Measurements from ENCODE around the gene XBP1. TPM values are rescaled to one million over a fixed set of nuclear protein-coding genes. Genes with fewer than 3 reads are reported as not detected.

The XBP1 gene
- total and polyA plus RNA-seq, 2 of the 13 experiments (the other 11 are each of a cell fraction or from before 2014, with no cell fraction given), result 416 to 427 TPM

DNA sequence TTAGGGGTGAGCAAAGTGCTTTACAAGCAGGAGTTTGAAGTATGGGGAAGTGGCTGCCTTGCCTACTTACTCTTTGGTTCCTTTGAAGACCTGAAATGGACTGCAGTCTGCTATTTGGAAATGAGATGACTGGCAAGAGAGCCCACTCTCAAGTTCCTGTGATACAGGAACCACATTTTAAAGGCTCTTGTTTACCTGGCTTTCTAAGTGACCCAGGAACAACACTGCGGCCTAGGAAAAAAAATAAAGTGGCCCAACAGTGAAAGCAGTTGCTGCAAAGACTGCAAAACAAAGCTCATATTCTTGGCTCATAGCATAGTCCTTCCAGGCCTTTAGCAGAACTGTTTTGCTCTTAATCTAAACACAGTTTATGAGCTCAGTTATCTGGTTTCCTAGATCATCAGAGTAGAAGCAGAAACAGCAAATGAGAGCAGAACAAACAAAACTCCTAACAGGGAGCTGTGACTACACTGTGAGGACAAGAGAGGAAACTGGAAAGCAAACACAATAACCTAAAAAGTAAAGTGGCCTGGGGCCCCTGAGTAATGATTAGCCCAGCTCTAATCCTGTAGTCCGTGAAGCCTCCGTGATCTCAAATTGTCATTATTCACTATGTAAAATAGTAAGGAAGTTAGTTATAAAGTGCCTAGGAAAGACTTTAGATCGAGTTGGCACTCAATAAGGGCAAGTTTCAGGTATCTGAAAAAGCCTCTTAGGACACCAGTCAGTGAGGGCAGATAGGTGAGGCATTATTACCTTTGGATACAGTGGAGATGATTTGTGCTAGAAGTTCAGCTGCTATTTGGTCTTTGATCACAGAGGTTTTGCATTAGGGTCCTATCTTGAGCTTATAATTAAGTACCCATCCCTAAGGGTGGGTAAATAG is 16.3 kb downstream of the XBP1 start (continued):
- TF ChIP-seq, protein P1, sequence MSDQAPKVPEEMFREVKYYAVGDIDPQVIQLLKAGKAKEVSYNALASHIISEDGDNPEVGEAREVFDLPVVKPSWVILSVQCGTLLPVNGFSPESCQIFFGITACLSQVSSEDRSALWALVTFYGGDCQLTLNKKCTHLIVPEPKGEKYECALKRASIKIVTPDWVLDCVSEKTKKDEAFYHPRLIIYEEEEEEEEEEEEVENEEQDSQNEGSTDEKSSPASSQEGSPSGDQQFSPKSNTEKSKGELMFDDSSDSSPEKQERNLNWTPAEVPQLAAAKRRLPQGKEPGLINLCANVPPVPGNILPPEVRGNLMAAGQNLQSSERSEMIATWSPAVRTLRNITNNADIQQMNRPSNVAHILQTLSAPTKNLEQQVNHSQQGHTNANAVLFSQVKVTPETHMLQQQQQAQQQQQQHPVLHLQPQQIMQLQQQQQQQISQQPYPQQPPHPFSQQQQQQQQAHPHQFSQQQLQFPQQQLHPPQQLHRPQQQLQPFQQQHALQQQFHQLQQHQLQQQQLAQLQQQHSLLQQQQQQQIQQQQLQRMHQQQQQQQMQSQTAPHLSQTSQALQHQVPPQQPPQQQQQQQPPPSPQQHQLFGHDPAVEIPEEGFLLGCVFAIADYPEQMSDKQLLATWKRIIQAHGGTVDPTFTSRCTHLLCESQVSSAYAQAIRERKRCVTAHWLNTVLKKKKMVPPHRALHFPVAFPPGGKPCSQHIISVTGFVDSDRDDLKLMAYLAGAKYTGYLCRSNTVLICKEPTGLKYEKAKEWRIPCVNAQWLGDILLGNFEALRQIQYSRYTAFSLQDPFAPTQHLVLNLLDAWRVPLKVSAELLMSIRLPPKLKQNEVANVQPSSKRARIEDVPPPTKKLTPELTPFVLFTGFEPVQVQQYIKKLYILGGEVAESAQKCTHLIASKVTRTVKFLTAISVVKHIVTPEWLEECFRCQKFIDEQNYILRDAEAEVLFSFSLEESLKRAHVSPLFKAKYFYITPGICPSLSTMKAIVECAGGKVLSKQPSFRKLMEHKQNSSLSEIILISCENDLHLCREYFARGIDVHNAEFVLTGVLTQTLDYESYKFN (CRISPR knock-in tag; conservative IDR thresholded peaks at IDR 0.05), result peak; percentile 97
- TF ChIP-seq ARNTL (CRISPR knock-in tag; IDR thresholded peaks at IDR 0.05) (peak; percentile 40), ZNF101 (CRISPR knock-in tag; IDR thresholded peaks at IDR 0.05; ENCODE audit: borderline replicate concordance, low read depth) (no peak), POLR2A (IDR thresholded peaks at IDR 0.05; ENCODE audit: insufficient read depth in 1 of 2, low read depth in 2 of 2, low read length in 2 of 2) (no peak; a peak in 1 of 4 replicates), NFE2L1 (CRISPR knock-in tag; IDR thresholded peaks at IDR 0.05; ENCODE audit: borderline replicate concordance) (no peak), ZKSCAN5 (CRISPR knock-in tag; IDR thresholded peaks at IDR 0.05) (no peak), ASH2L (IDR thresholded peaks at IDR 0.05; ENCODE audit: insufficient read length, low read depth, low read length) (peak; percentile 91), PAX8 (CRISPR knock-in tag; IDR thresholded peaks at IDR 0.05; ENCODE audit: borderline replicate concordance) (no peak), RBAK (CRISPR knock-in tag; IDR thresholded peaks at IDR 0.05) (no peak), ZNF672 (CRISPR knock-in tag; IDR thresholded peaks at IDR 0.05) (no peak), SIX1 (CRISPR knock-in tag; IDR thresholded peaks at IDR 0.05; ENCODE audit: borderline replicate concordance) (peak; percentile 61)
- TF ChIP-seq, protein P2, sequence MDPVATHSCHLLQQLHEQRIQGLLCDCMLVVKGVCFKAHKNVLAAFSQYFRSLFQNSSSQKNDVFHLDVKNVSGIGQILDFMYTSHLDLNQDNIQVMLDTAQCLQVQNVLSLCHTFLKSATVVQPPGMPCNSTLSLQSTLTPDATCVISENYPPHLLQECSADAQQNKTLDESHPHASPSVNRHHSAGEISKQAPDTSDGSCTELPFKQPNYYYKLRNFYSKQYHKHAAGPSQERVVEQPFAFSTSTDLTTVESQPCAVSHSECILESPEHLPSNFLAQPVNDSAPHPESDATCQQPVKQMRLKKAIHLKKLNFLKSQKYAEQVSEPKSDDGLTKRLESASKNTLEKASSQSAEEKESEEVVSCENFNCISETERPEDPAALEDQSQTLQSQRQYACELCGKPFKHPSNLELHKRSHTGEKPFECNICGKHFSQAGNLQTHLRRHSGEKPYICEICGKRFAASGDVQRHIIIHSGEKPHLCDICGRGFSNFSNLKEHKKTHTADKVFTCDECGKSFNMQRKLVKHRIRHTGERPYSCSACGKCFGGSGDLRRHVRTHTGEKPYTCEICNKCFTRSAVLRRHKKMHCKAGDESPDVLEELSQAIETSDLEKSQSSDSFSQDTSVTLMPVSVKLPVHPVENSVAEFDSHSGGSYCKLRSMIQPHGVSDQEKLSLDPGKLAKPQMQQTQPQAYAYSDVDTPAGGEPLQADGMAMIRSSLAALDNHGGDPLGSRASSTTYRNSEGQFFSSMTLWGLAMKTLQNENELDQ (CRISPR knock-in tag; IDR thresholded peaks at IDR 0.05; ENCODE audit: borderline replicate concordance), result no peak
- TF ChIP-seq, protein P3, sequence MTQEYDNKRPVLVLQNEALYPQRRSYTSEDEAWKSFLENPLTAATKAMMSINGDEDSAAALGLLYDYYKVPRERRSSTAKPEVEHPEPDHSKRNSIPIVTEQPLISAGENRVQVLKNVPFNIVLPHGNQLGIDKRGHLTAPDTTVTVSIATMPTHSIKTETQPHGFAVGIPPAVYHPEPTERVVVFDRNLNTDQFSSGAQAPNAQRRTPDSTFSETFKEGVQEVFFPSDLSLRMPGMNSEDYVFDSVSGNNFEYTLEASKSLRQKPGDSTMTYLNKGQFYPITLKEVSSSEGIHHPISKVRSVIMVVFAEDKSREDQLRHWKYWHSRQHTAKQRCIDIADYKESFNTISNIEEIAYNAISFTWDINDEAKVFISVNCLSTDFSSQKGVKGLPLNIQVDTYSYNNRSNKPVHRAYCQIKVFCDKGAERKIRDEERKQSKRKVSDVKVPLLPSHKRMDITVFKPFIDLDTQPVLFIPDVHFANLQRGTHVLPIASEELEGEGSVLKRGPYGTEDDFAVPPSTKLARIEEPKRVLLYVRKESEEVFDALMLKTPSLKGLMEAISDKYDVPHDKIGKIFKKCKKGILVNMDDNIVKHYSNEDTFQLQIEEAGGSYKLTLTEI (CRISPR knock-in tag; conservative IDR thresholded peaks at IDR 0.05), result no peak
- TF ChIP-seq, protein P4, sequence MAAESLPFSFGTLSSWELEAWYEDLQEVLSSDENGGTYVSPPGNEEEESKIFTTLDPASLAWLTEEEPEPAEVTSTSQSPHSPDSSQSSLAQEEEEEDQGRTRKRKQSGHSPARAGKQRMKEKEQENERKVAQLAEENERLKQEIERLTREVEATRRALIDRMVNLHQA (CRISPR knock-in tag; IDR thresholded peaks at IDR 0.05), result no peak
- TF ChIP-seq, protein P5, sequence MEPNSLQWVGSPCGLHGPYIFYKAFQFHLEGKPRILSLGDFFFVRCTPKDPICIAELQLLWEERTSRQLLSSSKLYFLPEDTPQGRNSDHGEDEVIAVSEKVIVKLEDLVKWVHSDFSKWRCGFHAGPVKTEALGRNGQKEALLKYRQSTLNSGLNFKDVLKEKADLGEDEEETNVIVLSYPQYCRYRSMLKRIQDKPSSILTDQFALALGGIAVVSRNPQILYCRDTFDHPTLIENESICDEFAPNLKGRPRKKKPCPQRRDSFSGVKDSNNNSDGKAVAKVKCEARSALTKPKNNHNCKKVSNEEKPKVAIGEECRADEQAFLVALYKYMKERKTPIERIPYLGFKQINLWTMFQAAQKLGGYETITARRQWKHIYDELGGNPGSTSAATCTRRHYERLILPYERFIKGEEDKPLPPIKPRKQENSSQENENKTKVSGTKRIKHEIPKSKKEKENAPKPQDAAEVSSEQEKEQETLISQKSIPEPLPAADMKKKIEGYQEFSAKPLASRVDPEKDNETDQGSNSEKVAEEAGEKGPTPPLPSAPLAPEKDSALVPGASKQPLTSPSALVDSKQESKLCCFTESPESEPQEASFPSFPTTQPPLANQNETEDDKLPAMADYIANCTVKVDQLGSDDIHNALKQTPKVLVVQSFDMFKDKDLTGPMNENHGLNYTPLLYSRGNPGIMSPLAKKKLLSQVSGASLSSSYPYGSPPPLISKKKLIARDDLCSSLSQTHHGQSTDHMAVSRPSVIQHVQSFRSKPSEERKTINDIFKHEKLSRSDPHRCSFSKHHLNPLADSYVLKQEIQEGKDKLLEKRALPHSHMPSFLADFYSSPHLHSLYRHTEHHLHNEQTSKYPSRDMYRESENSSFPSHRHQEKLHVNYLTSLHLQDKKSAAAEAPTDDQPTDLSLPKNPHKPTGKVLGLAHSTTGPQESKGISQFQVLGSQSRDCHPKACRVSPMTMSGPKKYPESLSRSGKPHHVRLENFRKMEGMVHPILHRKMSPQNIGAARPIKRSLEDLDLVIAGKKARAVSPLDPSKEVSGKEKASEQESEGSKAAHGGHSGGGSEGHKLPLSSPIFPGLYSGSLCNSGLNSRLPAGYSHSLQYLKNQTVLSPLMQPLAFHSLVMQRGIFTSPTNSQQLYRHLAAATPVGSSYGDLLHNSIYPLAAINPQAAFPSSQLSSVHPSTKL (CRISPR knock-in tag; IDR thresholded peaks at IDR 0.05), result no peak; the same call in none of the 2 replicates

Measured in HepG2 (cell line).